A549 (cell line): ENCODE measurements around the gene NME2. TPM values are rescaled to one million over a fixed set of nuclear protein-coding genes. Genes with fewer than 3 reads are reported as not detected.
A peak's percentile ranks its signal among the peaks of the same experiment; 100 is the strongest.

ENCODE experiments used
- ATAC-seq, 2 experiments: fragments of 200-7000 bp in 1 of 2; fragments of >200 bp in 1 of 2; cut with Nextera tagmentation in 1 of 2; cut with Tn5 transposase in 1 of 2; 3 replicates each; pipeline versions ENCODE4 v1.8.0 to v1.9.1; 2018 to 2020; ENCODE audit warnings: mild to moderate bottlenecking in 1 of 2, moderate library complexity in 1 of 2
- CTCF ChIA-PET: fragments of 300-600 bp; sonication (Branson Sonifier 250); formaldehyde crosslinking; extraction: SDS; loops from one replicate; lab custom pipeline; 2021; ENCODE audit warnings: antibody characterized with exemption, inconsistent platforms; lab: Yijun Ruan, JAX
- POLR2A ChIA-PET: fragments of 350-600 bp; formaldehyde crosslinking; extraction: SDS; loops from one replicate; lab custom pipeline; 2021; ENCODE audit warnings: antibody characterized with exemption, inconsistent platforms; lab: Yijun Ruan, JAX
- DNase-seq, 2 experiments: peaks; one replicate each; pipeline versions ENCODE4 v3.0.0 to v3.0.0-alpha.2; 2011 to 2016; ENCODE audit warnings: low read depth in 1 of 2, low spot score in 1 of 2
- FAIRE-seq: peaks from 2 replicates; lab custom pipeline; 2011; peaks lifted over from hg19 to GRCh38; lab: Jason Lieb, UNC
- H3K27ac ChIP-seq, 2 experiments: fragments of >200 bp; sonication (Bioruptor Twin); formaldehyde crosslinking; 3 replicates each; pipeline ENCODE4 v1.5.1; 2016 to 2017
- H3K4me1 ChIP-seq: fragments of >200 bp; sonication (Bioruptor Twin); formaldehyde crosslinking; 3 replicates; pipeline ENCODE4 v1.6.1; 2016
- H3K4me2 ChIP-seq: fragments of >200 bp; sonication (Bioruptor Twin); formaldehyde crosslinking; 3 replicates; pipeline ENCODE4 v1.6.1; 2016
- H3K4me3 ChIP-seq: fragments of >200 bp; sonication (Bioruptor Twin); formaldehyde crosslinking; 3 replicates; pipeline ENCODE4 v1.5.1; 2016
- H3K9me3 ChIP-seq: fragments of >200 bp; sonication (Bioruptor Twin); formaldehyde crosslinking; 3 replicates; pipeline ENCODE4 v1.6.1; 2016
- ATOH8 ChIP-seq: fragments of 250-450 bp; sonication (Bioruptor Pico); IDR thresholded peaks from 2 replicates; pipeline ENCODE4 v1.5.0; 2020; ENCODE audit warnings: low read depth, mild to moderate bottlenecking, moderate library complexity
- BHLHE40 ChIP-seq: IDR thresholded peaks from 2 replicates; pipeline ENCODE4 v1.6.1; 2012; ENCODE audit warnings: low read depth, low read length, inconsistent platforms
- CBX2 ChIP-seq: fragments of 200-600 bp; sonication (generic); IDR thresholded peaks from 2 replicates; pipeline ENCODE4 v1.6.1; 2016; ENCODE audit warnings: low read depth, mild to moderate bottlenecking, borderline replicate concordance
- CBX8 ChIP-seq: fragments of 200-600 bp; sonication (generic); IDR thresholded peaks from 2 replicates; pipeline ENCODE4 v1.6.1; 2016
- CEBPB ChIP-seq, 2 experiments: fragments of >200 bp in 1 of 2; sonication (Bioruptor Twin) in 1 of 2; formaldehyde crosslinking in 1 of 2; IDR thresholded peaks; 2 replicates each; pipeline ENCODE4 v1.6.1; 2012 to 2016
- CHD2 ChIP-seq: fragments of 150-350 bp; IDR thresholded peaks from 2 replicates; pipeline ENCODE4 v1.6.1; 2014; ENCODE audit warnings: low read length; ENCODE audit not compliant: partially characterized antibody
- CHD4 ChIP-seq: fragments of 200-600 bp; sonication (generic); IDR thresholded peaks from 2 replicates; pipeline ENCODE4 v1.6.1; 2016; ENCODE audit warnings: antibody characterized with exemption, mild to moderate bottlenecking, borderline replicate concordance
- CTCF ChIP-seq: fragments of >200 bp; sonication (Bioruptor Twin); formaldehyde crosslinking; IDR thresholded peaks from 3 replicates; pipeline ENCODE4 v1.5.1; 2016
- E2F6 ChIP-seq: IDR thresholded peaks from 2 replicates; pipeline ENCODE4 v1.6.1; 2012; ENCODE audit warnings: low read depth, borderline replicate concordance
- EHMT2 ChIP-seq: fragments of 200-600 bp; sonication (generic); IDR thresholded peaks from 2 replicates; pipeline ENCODE4 v1.6.1; 2016; ENCODE audit warnings: antibody characterized with exemption, low read depth, mild to moderate bottlenecking, moderate library complexity
- ESRRA ChIP-seq: fragments of 150-350 bp; IDR thresholded peaks from 2 replicates; pipeline ENCODE4 v1.6.1; 2014; ENCODE audit warnings: mild to moderate bottlenecking, low read length, borderline replicate concordance
- FOSB ChIP-seq: fragments of 250-450 bp; sonication (Bioruptor Pico); IDR thresholded peaks from 2 replicates; pipeline ENCODE4 v1.5.0; 2020; ENCODE audit warnings: mild to moderate bottlenecking, moderate library complexity
- HDAC2 ChIP-seq: fragments of 200-600 bp; sonication (generic); IDR thresholded peaks from 2 replicates; pipeline ENCODE4 v1.6.1; 2016
- HOXB13 ChIP-seq: fragments of 250-450 bp; sonication (Bioruptor Pico); IDR thresholded peaks from 2 replicates; pipeline ENCODE4 v1.5.0; 2020; ENCODE audit warnings: low read depth, mild to moderate bottlenecking, moderate library complexity
- HOXB5 ChIP-seq: fragments of 250-450 bp; sonication (Bioruptor Pico); IDR thresholded peaks from 2 replicates; pipeline ENCODE4 v1.5.0; 2020; ENCODE audit warnings: mild to moderate bottlenecking, moderate library complexity
- JUN ChIP-seq, 2 experiments: fragments of >200 bp; sonication (Bioruptor Twin); formaldehyde crosslinking; IDR thresholded peaks; 2 replicates in 1 of 2; 3 replicates in 1 of 2; pipeline ENCODE4 v1.6.1; 2016 to 2017
- KDM5A ChIP-seq: fragments of 200-600 bp; sonication (generic); IDR thresholded peaks from 2 replicates; pipeline ENCODE4 v1.6.1; 2016; ENCODE audit warnings: antibody characterized with exemption, mild to moderate bottlenecking
- NPAS2 ChIP-seq: fragments of 250-450 bp; sonication (Bioruptor Pico); IDR thresholded peaks from 2 replicates; pipeline ENCODE4 v1.8.0; 2022; ENCODE audit warnings: mild to moderate bottlenecking, moderate library complexity, borderline replicate concordance
- NR3C1 ChIP-seq: fragments of >200 bp; sonication (Bioruptor Twin); formaldehyde crosslinking; IDR thresholded peaks from 3 replicates; pipeline ENCODE4 v1.6.1; 2017
- PBX3 ChIP-seq: IDR thresholded peaks from 2 replicates; pipeline ENCODE4 v1.6.1; 2012
- PHF8 ChIP-seq: fragments of 200-600 bp; sonication (generic); IDR thresholded peaks from 2 replicates; pipeline ENCODE4 v1.6.1; 2016; ENCODE audit warnings: low read depth, mild to moderate bottlenecking, antibody characterized with exemption, moderate library complexity, borderline replicate concordance
- POLR2A ChIP-seq: IDR thresholded peaks from 2 replicates; pipeline ENCODE4 v1.6.1; 2012; ENCODE audit warnings: mild to moderate bottlenecking, low read length
- POLR2AphosphoS2 ChIP-seq: conservative IDR thresholded peaks from 2 replicates; pipeline ENCODE4 v1.6.1; 2012; ENCODE audit warnings: low read length, improper control_type of control experiment, inconsistent platforms
- RCOR1 ChIP-seq: fragments of 150-350 bp; IDR thresholded peaks from 2 replicates; pipeline ENCODE4 v1.6.1; 2014; ENCODE audit warnings: antibody characterized with exemption, low read length, low read depth
- RFX5 ChIP-seq: fragments of 450-650 bp; IDR thresholded peaks from 2 replicates; pipeline ENCODE4 v1.7.1; 2014; ENCODE audit warnings: antibody characterized with exemption, mild to moderate bottlenecking, moderate library complexity
- RNF2 ChIP-seq: fragments of 200-600 bp; sonication (generic); IDR thresholded peaks from 2 replicates; pipeline ENCODE4 v1.6.1; 2016; ENCODE audit warnings: low read depth, mild to moderate bottlenecking, antibody characterized with exemption, moderate library complexity, borderline replicate concordance
- SREBF2 ChIP-seq: fragments of 450-650 bp; IDR thresholded peaks from 2 replicates; pipeline ENCODE4 v1.6.1; 2014; ENCODE audit warnings: mild to moderate bottlenecking, moderate library complexity
- TFCP2L1 ChIP-seq: fragments of 250-450 bp; sonication (Bioruptor Pico); IDR thresholded peaks from 2 replicates; pipeline ENCODE4 v1.5.0; 2021; ENCODE audit warnings: mild to moderate bottlenecking
- ZC3H11A ChIP-seq: fragments of 450-650 bp; IDR thresholded peaks from 2 replicates; pipeline ENCODE4 v1.6.1; 2014; ENCODE audit warnings: antibody characterized with exemption, mild to moderate bottlenecking
- ZFP36 ChIP-seq: fragments of 450-650 bp; IDR thresholded peaks from 2 replicates; pipeline ENCODE4 v1.6.1; 2014; ENCODE audit warnings: borderline replicate concordance; ENCODE audit not compliant: partially characterized antibody
- ZNF302 ChIP-seq: fragments of 250-450 bp; sonication (Bioruptor Pico); IDR thresholded peaks from 2 replicates; pipeline ENCODE4 v1.9.0; 2021; ENCODE audit warnings: inconsistent platforms, mild to moderate bottlenecking, moderate library complexity
- WGBS: methylation state at CpG from one replicate; pipeline ENCODE4 v1.1.6; 2017; ENCODE audit errors: missing lambda C conversion rate; 5-methylcytosine and 5-hydroxymethylcytosine counted together
- polyA minus RNA-seq: library from RNA; depleted of rRNA, polyadenylated mRNA; stranded (reverse); fragments of >200 nt; gene quantifications from 2 replicates; pipeline ENCODE4 v1.2.3, GENCODE V29; 2011; rRNA and poly(A)+ RNA removed
- polyA plus RNA-seq, 4 experiments: library from polyadenylated mRNA; depleted of rRNA in 3 of 4; stranded (reverse); fragments of >200 nt; fragmentation: RNase III in 1 of 4; extraction: RNeasy Plus Mini Kit Qiagen cat#74134 plus additional on column Dnase treatment in 1 of 4; gene quantifications; 2 replicates in 3 of 4; 3 replicates in 1 of 4; pipeline ENCODE4 v1.2.3, GENCODE V29; 2011 to 2017
- TF ChIP-seq, protein P1 (sequence below): fragments of 150-350 bp; IDR thresholded peaks from 2 replicates; pipeline ENCODE4 v1.6.1; 2014; ENCODE audit warnings: low read depth, mild to moderate bottlenecking, low read length
- TF ChIP-seq, protein P2 (sequence below): fragments of 250-450 bp; sonication (Bioruptor Pico); IDR thresholded peaks from 2 replicates; pipeline ENCODE4 v1.5.0; 2021; ENCODE audit warnings: mild to moderate bottlenecking, moderate library complexity, borderline replicate concordance

Gene NME2
- polyA plus RNA-seq (2011; rRNA removed) (1,425 and 1,432 TPM in 2 replicates), polyA plus RNA-seq (2017; fragmentation: RNase III; extraction: RNeasy Plus Mini Kit Qiagen cat#74134 plus additional on column Dnase treatment) (1,828 to 1,901 TPM (median 1,862 TPM) in 3 replicates), polyA minus RNA-seq (213 and 275 TPM in 2 replicates)
- 2,246 and 2,361 TPM in 2 replicates for polyA plus RNA-seq (2012; cell fraction: cytosol; rRNA removed)
- polyA plus RNA-seq (2012; cell fraction: nucleus; rRNA removed) = 927 and 1,022 TPM in 2 replicates

GRCh38 chr17:51166198-51166986 is at the start of gene NME2:
NME2 (plus strand) TSS chr17:51166411; CDS start chr17:51166831, 420 bp downstream.
- H3K4me2 ChIP-seq = peak within 1 kb of the TSS; percentile 96
- no peak for FAIRE-seq
- H3K4me3 ChIP-seq = peak within 1 kb of the TSS; percentile 88
- CTCF ChIA-PET = interaction anchor here (0.7 to 5.1 kb wide), 13 partner anchors 8 to 198 kb away, joined by 3 to 51 read pairs (median 5); partner anchors contain the start of genes NME1 and SPAG9
- peak; percentile 93 to 97 for DNase-seq
- WGBS = 2% methylated on average over 46 of the region's 98 CpGs
- H3K4me1 ChIP-seq = peaks cover 21% of the 10 kb centered on the region
- POLR2A ChIA-PET = interaction anchor here (0.6 to 2.0 kb wide), 10 partner anchors 8 to 318 kb away, joined by 3 to 10 read pairs (median 6); partner anchors contain the start of genes NME1, SPAG9 and UTP18
- H3K9me3 ChIP-seq = no peaks in the 10 kb centered on the region
- peak; percentile 85 to 93 for ATAC-seq
- peak within 1 kb of the TSS; percentile 94 for H3K27ac ChIP-seq
- TF ChIP-seq POLR2AphosphoS2 (no peak), BHLHE40 (no peak), ZC3H11A (no peak), PHF8 (peak; percentile 80; the same call in 1 of the 2 replicates), RNF2 (no peak), RFX5 (no peak), ESRRA (no peak), CHD2 (no peak), ZFP36 (no peak), KDM5A (no peak), NPAS2 (peak; percentile 81), JUN (IDR thresholded peaks at IDR 0.05) (peak; percentile 57 to 96; a peak in 4 of 5 replicates), FOSB (CRISPR knock-in tag) (no peak), PBX3 (0 out of 2 replicates have a peak, but pooled peaks have one; percentile 9), E2F6 (peak; percentile 69), HOXB13 (CRISPR knock-in tag) (peak; percentile 33; the same call in 1 of the 2 replicates), NR3C1 (no peak), POLR2A (peak; percentile 74), RCOR1 (no peak), CEBPB (IDR thresholded peaks at IDR 0.05) (no peak), ZNF302 (CRISPR knock-in tag) (no peak), TFCP2L1 (peak; percentile 85), HOXB5 (peak; percentile 54; the same call in 1 of the 2 replicates), CBX8 (no peak), CTCF (no peak), ATOH8 (CRISPR knock-in tag) (no peak), CBX2 (no peak), SREBF2 (no peak), EHMT2 (no peak), CHD4 (no peak), HDAC2 (no peak)
- TF ChIP-seq, protein P1, sequence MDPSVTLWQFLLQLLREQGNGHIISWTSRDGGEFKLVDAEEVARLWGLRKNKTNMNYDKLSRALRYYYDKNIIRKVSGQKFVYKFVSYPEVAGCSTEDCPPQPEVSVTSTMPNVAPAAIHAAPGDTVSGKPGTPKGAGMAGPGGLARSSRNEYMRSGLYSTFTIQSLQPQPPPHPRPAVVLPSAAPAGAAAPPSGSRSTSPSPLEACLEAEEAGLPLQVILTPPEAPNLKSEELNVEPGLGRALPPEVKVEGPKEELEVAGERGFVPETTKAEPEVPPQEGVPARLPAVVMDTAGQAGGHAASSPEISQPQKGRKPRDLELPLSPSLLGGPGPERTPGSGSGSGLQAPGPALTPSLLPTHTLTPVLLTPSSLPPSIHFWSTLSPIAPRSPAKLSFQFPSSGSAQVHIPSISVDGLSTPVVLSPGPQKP = no peak
- TF ChIP-seq, protein P2, sequence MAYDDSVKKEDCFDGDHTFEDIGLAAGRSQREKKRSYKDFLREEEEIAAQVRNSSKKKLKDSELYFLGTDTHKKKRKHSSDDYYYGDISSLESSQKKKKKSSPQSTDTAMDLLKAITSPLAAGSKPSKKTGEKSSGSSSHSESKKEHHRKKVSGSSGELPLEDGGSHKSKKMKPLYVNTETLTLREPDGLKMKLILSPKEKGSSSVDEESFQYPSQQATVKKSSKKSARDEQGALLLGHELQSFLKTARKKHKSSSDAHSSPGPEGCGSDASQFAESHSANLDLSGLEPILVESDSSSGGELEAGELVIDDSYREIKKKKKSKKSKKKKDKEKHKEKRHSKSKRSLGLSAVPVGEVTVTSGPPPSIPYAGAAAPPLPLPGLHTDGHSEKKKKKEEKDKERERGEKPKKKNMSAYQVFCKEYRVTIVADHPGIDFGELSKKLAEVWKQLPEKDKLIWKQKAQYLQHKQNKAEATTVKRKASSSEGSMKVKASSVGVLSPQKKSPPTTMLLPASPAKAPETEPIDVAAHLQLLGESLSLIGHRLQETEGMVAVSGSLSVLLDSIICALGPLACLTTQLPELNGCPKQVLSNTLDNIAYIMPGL (CRISPR knock-in tag) = no peak; the same call in 1 of the 2 replicates
